NCI-H128 (cell line): Measurements from ENCODE around the gene OBP2B.
"Not testable (repeated sequence)": the region's sequence is repeated elsewhere in the genome, so short reads cannot be mapped to it uniquely, and the experiment has no call there.

Source experiments
- DNase-seq: peaks from one replicate; lab custom pipeline; 2025; ENCODE audit not compliant: unreplicated experiment; lab: John Stamatoyannopoulos, UW

Gene OBP2B, protein sequence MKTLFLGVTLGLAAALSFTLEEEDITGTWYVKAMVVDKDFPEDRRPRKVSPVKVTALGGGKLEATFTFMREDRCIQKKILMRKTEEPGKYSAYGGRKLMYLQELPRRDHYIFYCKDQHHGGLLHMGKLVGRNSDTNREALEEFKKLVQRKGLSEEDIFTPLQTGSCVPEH

DNA sequence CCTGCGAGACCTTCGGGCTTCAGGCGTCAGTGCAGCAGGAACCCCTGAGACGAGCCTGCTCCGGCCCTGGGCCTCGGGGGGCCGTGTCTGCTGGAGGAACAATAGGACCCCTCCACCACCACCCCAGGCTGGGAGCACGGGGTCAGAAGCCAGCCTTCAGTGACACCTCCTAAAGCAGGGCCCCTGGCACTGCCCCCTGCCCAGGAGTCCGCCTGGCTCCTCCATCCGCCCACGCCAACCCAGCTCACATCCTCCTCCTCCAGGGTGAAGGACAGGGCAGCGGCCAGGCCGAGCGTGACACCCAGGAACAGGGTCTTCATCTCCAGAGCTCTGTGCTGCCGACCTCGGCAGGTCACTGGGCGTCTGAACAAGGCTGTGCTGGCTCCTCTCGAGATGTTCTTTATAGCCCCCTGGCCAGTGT lies at the start of gene OBP2B:
Gene OBP2B, minus strand, starts transcription at position 371 of the 421 bp plus-strand sequence. Its CDS starts 51 bp downstream, at position 320.
- not testable (repeated sequence) for DNase-seq

DNA sequence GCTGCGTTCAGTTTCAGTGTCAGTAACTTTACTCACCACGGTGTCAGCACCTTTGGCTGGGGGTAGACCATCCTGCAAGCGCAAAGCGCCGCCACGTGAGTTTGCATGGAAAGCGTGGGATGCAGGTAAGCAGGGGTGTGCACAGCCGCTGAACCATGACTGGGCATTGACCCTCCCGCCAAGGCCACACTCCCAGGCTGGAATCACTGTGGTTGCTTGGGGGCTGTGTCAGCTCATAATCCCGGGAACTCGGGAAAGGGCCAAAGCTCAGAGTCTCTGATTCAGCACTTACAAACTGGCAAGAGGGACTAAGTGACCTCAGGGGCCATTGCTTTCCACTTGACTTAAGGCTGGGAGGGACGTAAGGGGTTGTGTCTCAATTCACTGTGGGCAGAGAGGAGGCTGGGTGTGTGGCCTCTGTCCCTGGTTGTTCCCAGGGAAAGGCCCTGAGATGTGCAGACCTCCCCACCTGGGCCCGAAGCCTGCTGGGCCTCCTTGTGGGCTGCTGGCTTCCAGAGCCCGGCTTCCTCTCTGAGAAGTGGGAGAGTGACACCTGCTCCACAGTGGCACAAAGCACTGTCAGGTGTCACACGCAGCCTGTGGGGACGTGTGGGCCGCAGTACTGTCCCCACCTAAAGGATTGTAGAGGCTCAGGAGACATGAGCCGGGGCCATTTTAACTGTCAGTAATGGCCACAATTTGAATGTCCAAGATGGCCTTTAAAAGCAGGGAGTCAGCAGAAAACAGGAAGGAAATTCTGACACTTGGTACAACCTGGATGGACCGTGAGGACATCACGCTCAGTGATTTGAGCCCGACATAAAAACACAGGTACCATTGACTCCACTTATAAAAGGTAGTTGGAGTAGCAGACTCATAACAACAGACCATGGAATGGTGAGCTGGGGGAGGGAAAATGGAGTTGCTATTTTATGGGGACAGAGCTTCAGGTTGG lies 49.3 kb upstream of the OBP2B start:
- no peak for DNase-seq

- no peak for DNase-seq
Observed at GRCh38 chr9:133257465-133257956, 48.5 kb upstream of the OBP2B start.

- no peak for DNase-seq
Observed at GRCh38 chr9:133256686-133257091, 47.6 kb upstream of the OBP2B start.

- DNase-seq: no peak
Observed at GRCh38 chr9:133256136-133256461, 47.0 kb upstream of the OBP2B start.

DNA sequence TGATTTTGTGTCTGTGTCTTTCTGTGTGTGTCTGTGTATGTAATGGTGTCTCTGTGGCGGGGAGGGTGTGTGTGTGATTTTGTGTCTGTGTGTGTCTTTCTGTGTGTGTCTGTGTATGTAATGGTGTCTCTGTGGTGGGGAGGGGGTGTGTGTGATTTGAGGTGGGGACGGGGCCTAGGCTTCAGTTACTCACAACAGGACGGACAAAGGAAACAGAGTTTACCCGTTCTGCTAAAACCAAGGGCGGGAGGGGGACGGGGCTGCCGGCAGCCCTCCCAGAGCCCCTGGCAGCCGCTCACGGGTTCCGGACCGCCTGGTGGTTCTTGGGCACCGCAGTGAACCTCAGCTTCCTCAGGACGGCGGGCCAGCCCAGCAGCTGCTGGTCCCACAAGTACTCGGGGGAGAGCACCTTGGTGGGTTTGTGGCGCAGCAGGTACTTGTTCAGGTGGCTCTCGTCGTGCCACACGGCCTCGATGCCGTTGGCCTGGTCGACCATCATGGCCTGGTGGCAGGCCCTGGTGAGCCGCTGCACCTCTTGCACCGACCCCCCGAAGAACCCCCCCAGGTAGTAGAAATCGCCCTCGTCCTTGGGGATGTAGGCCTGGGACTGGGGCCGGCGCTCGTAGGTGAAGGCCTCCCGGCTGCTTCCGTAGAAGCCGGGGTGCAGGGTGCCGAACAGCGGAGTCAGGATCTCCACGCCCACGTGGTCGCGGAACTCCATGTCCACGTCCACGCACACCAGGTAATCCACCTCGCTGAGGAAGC lies 46.5 kb upstream of the OBP2B start:
- DNase-seq: no peak

- DNase-seq: no peak
Observed at GRCh38 chr9:133254471-133254870, 45.4 kb upstream of the OBP2B start.

GRCh38 chr9:133253268-133253667 lies 44.2 kb upstream of the OBP2B start:
- DNase-seq: no peak

GRCh38 chr9:133252301-133253020 lies 43.4 kb upstream of the OBP2B start:
- no peak for DNase-seq

GRCh38 chr9:133251773-133252172 lies 42.7 kb upstream of the OBP2B start:
- no peak for DNase-seq

DNA sequence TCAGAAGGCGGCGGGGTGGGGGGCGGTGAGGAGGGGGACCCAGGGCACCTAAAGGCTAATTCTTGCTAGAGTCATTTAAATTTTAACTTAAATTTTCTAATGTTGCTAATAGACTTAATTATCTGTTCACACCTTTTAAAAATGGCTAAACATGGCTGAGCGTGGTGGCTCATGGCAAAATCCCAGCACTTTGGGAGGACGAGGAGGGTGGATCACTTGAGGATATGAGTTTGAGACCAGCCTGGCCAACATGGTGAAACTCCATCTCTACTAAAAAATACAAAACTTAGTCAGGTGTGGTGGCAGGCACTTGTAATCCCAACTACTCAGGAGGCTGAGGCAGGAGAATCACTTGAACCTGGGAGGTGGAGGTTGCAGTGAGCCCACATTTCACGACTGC lies 42.2 kb upstream of the OBP2B start:
- not testable (repeated sequence) for DNase-seq

GRCh38 chr9:133250741-133251170 lies 41.7 kb upstream of the OBP2B start:
- DNase-seq: no peak

- no peak for DNase-seq
Observed at GRCh38 chr9:133249337-133249736, 40.3 kb upstream of the OBP2B start.

GRCh38 chr9:133248726-133249295 lies 39.8 kb upstream of the OBP2B start:
- DNase-seq: no peak

GRCh38 chr9:133247632-133248031 lies 38.6 kb upstream of the OBP2B start:
- DNase-seq: no peak

DNA sequence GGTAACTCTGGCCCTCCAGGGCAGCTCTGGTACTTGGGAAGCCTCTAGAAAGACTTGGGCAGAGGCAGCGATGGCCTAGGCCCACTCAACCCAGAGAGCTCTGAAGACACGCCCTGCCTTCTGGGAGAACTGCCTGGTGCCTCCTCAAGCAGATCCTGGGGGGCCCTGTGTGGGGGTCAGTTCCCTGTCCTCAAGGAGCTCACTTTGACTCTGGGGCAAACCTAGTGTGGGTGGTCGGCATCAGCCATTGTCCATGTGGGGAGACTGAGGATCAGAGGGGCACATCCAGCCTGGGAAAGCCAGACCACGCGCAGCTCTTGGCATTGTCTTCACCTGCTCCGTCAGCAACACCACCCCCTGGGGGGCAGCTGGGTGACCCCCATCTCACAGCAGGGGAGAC lies 37.9 kb upstream of the OBP2B start:
- no peak for DNase-seq

DNA sequence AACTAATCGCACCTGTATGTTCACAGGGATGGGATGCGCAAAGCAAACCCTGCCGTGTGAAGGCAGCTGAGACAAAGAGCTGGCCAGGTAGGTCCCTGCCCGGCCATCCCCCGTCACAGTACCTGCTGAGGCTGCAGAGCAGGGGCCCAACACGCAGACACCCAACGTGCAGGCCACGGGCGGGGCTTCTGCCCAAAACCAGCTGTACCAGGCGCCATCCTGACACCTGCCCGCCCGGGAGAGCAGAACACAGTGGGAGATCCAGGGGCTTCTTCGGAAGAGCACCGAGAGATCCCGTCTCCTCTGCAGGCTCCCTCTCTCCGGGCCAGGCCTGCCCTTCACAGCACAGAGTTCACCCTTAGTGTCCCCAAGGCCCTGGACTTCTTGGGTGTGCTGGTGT lies 37.5 kb upstream of the OBP2B start:
- DNase-seq: no peak

GRCh38 chr9:133242991-133243390 lies 33.9 kb upstream of the OBP2B start:
- DNase-seq: no peak

DNA sequence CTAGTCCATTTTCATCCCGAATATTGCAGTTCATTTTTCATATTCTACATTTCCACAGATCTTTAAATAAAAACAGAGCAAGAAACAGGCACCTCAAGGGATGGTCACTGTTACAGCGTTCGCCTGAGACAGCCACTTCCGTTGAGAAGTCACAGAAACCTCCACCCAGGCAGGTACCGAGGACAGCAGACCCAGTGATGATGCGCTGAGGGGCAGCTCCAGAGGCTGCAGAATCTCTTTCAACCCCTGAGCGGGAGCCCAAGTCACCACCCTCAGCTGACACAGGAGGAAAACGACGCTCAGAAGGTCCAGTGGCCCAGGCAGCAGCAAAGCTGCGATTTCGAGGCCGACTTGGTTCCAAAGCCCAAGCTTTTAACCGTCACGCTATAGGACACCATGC lies 33.2 kb upstream of the OBP2B start:
- no peak for DNase-seq

- no peak for DNase-seq
Observed at GRCh38 chr9:133239533-133240090, 30.6 kb upstream of the OBP2B start.
